Karpas-422 (cell line): ENCODE measurements around the gene RASGRF1. TPM values are rescaled to one million over a fixed set of nuclear protein-coding genes. Genes with fewer than 3 reads are reported as not detected.

Experiments
- DNase-seq: peaks from one replicate; pipeline ENCODE4 v3.0.0-alpha.2; 2015
- H2AFZ ChIP-seq: fragments of 200-600 bp; sonication (generic); 2 replicates; pipeline ENCODE4 v1.6.1; 2014; ENCODE audit warnings: antibody characterized with exemption, low read length, mixed read lengths
- H3K27ac ChIP-seq: fragments of 200-600 bp; sonication (generic); 2 replicates; pipeline ENCODE4 v1.5.1; 2014; ENCODE audit warnings: mild to moderate bottlenecking, low read length, moderate library complexity
- H3K27me3 ChIP-seq: fragments of 200-600 bp; sonication (generic); 2 replicates; pipeline ENCODE4 v1.6.1; 2014; ENCODE audit warnings: low read length, mixed read lengths
- H3K36me3 ChIP-seq: fragments of 200-600 bp; sonication (generic); 2 replicates; pipeline ENCODE4 v1.6.1; 2014; ENCODE audit warnings: low read length, mixed read lengths; ENCODE audit not compliant: insufficient read depth
- H3K4me1 ChIP-seq: fragments of 200-600 bp; sonication (generic); 2 replicates; pipeline ENCODE4 v1.6.1; 2014; ENCODE audit warnings: mild to moderate bottlenecking, low read length, mixed read lengths
- H3K4me2 ChIP-seq: fragments of 200-600 bp; sonication (generic); 2 replicates; pipeline ENCODE4 v1.6.1; 2014; ENCODE audit warnings: low read length, low read depth, mild to moderate bottlenecking; ENCODE audit not compliant: poor library complexity, severe bottlenecking
- H3K4me3 ChIP-seq: fragments of 200-600 bp; sonication (generic); 2 replicates; pipeline ENCODE4 v1.5.1; 2014; ENCODE audit warnings: mild to moderate bottlenecking, antibody characterized with exemption, low read length, mixed read lengths
- H3K79me2 ChIP-seq: fragments of 200-600 bp; sonication (generic); 2 replicates; pipeline ENCODE4 v1.6.1; 2014; ENCODE audit warnings: mild to moderate bottlenecking, low read length, mixed read lengths
- H3K9ac ChIP-seq: fragments of 200-600 bp; sonication (generic); 2 replicates; pipeline ENCODE4 v1.6.0; 2014; ENCODE audit warnings: low read length
- H3K9me2 ChIP-seq: fragments of 200-600 bp; sonication (generic), shearing (Covaris generic); replicated peaks from 2 replicates; pipeline ENCODE4 v1.6.0; 2014; ENCODE audit warnings: mild to moderate bottlenecking, low read length, moderate library complexity; ENCODE audit not compliant: insufficient read depth
- H3K9me3 ChIP-seq: fragments of 300-700, 200-600 bp; sonication (generic); 2 replicates; pipeline ENCODE4 v1.6.1; 2014; ENCODE audit warnings: low read length, mixed read lengths
- H4K20me1 ChIP-seq: fragments of 200-600 bp; sonication (generic); 2 replicates; pipeline ENCODE4 v1.6.1; 2014; ENCODE audit warnings: mild to moderate bottlenecking, antibody characterized with exemption, low read length, low read depth; ENCODE audit not compliant: insufficient read depth
- total RNA-seq: library from RNA; depleted of rRNA; stranded (reverse); fragments of >200 nt; shearing (Covaris generic); gene quantifications from 2 replicates; pipeline ENCODE4 v1.2.3, GENCODE V29; 2014; ENCODE audit warnings: low replicate concordance

RASGRF1 gene
- total RNA-seq, 1 experiment from 2014 or later: 10.5 TPM

DNA sequence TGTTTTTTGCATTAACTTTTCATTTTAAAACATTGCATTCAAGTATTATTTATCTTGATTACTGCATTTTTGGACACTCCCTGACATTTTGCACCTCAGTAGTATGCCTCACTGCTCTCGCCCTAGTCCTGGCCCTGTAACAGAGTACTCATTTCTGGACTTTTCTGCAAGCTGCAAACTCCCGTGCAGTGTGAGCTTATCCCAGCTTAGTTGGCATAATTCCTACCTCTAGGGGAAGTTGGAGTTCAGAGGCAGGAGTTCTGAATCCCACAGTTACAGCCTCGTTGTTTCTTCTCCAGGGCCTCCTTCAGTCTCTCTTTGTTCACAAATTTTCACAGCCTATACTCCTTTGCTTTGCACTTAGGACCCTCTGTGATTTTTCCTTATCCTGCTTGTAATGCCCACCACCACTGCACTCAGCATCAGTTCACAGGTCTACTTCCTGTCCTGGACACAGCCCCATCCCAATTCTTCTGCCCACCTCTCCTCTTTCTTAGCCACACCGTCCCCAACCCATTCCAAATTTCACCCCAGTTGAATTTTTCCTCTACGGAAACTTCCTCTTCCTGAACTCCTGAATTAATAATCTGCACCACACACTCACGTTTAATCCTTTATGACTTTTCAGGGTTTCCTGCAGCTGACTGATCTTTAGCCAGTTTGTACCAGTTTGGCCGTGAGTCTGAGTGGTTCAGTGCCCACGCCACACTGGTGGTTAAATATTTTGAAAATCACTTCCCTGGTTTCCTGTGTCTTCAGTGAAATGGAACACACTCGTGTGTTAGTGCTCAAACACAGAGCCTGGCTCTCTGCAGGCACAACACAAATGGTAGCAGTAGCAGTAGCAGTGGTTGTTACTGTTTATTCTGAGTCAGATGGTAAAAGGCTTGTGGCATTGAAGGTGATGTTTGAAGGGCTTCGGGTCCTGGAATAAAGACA lies 139.4 kb downstream of the RASGRF1 start:
- Histone ChIP-seq H3K36me3 (no peaks in the 10 kb centered on the region), H3K9ac (no peak overlapping the region), H3K4me3 (no peak overlapping the region), H3K27me3 (no peaks in the 10 kb centered on the region), H3K27ac (no peak overlapping the region), H3K9me3 (no peaks in the 10 kb centered on the region), H3K9me2 (no peaks in the 10 kb centered on the region), H3K79me2 (no peaks in the 10 kb centered on the region), H2AFZ (no peak overlapping the region; the same call in 1 of the 2 replicates), H4K20me1 (no peaks in the 10 kb centered on the region), H3K4me2 (no peak overlapping the region), H3K4me1 (peaks cover 4% of the 10 kb centered on the region; the same call in 1 of the 2 replicates)
- no peak for DNase-seq

DNA sequence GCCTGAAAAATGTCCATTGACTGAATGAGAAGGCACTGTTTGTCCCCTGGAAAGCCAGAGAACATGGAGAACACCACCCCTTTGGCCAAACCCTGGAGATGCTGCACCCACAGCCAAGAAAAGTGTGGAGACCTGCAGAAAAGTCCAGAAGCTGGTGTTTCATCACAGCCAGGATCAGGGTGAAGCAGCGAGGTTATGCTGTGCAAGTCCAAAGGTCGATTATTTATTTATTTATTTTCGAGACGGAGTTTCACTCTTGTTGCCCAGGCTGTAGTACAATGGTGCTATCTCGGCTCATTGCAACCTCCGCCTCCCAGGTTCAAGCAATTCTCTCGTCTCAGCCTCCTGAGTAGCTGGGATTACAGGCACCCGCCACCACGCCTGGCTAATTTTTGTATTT lies 140.2 kb downstream of the RASGRF1 start:
- H4K20me1 ChIP-seq: no peaks in the 10 kb centered on the region
- H3K36me3 ChIP-seq: no peaks in the 10 kb centered on the region
- H3K9me3 ChIP-seq: no peaks in the 10 kb centered on the region
- peaks cover 9% of the 10 kb centered on the region for H3K4me1 ChIP-seq
- H3K9ac ChIP-seq: no peak overlapping the region
- H3K4me2 ChIP-seq: no peak overlapping the region
- no peak overlapping the region for H3K27ac ChIP-seq
- H3K79me2 ChIP-seq: no peaks in the 10 kb centered on the region
- no peak for DNase-seq
- H2AFZ ChIP-seq: no peak overlapping the region
- H3K27me3 ChIP-seq: no peaks in the 10 kb centered on the region
- H3K9me2 ChIP-seq: no peaks in the 10 kb centered on the region
- H3K4me3 ChIP-seq: no peak overlapping the region

DNA sequence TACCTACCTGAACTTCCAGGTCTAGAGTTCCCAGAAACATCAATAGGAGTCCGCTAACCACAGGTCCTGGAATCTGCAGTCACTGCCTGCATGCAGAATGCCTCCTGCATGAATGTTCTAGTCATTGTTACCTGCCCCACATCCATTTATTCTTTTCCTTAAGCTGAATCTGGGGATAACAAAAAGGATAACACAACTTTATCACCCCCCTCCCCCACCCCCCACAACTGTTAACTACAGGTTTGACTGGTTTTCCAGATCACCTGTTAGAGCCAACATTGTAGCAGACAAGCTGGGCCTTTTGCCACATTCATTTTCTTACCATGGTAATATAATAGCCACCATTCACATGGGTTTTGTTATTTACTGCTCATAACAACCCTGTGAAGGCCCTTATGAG lies 141.1 kb downstream of the RASGRF1 start:
- Histone ChIP-seq H3K9ac (no peak overlapping the region), H4K20me1 (no peaks in the 10 kb centered on the region), H3K27me3 (no peaks in the 10 kb centered on the region), H3K9me3 (no peaks in the 10 kb centered on the region), H3K4me1 (peaks cover 18% of the 10 kb centered on the region), H3K9me2 (no peaks in the 10 kb centered on the region), H3K36me3 (no peaks in the 10 kb centered on the region), H3K27ac (no peak overlapping the region), H2AFZ (no peak overlapping the region), H3K4me3 (no peak overlapping the region), H3K4me2 (no peak overlapping the region), H3K79me2 (no peaks in the 10 kb centered on the region)
- DNase-seq: no peak

DNA sequence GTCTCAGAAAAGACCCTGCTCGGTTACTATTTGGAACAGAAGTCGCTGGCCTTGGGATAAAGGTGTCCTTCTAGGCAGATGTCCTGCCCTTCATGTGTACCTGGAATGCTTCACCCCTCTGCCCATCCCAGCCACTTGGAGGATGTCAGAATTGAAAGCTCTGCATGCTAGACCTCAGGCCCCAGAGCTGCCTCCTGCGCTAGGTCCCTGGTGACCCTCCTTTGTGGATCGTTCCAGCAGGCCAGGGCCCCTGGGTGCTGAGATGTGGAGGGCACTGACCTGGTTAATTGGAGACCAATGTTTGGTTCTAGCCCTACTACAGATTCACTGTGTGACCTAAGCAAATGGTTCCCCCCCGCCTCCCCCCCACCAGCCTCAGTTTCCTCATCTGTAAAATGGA lies 143.1 kb downstream of the RASGRF1 start:
- no peaks in the 10 kb centered on the region for H3K9me2 ChIP-seq
- H3K4me1 ChIP-seq: peaks cover 27% of the 10 kb centered on the region
- no peaks in the 10 kb centered on the region for H3K36me3 ChIP-seq
- no peak overlapping the region for H3K27ac ChIP-seq
- DNase-seq: no peak
- no peak overlapping the region for H3K9ac ChIP-seq
- H3K9me3 ChIP-seq: no peaks in the 10 kb centered on the region
- H3K4me2 ChIP-seq: no peak overlapping the region
- H4K20me1 ChIP-seq: no peaks in the 10 kb centered on the region
- no peaks in the 10 kb centered on the region for H3K79me2 ChIP-seq
- no peak overlapping the region for H2AFZ ChIP-seq
- no peak overlapping the region for H3K4me3 ChIP-seq
- H3K27me3 ChIP-seq: no peaks in the 10 kb centered on the region

DNA sequence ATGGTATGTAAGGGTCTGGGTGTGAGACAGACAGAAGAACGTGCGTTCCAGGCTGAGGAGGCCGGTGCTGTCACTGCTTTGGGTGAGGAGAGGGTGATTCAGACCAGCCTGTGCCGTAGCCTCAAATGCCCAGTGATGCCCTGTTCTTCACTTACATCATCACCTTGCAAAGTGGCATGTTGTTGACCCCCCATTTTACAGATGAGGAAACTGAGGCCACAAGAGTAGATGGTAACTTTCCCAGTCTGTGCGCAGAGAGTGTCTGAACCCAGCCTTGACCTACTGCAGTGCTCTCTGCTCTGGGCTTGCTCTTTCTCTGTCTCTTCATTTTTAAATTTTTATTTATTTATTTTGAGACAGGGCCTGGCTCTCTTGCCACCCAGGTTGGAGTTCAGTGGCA lies 144.1 kb downstream of the RASGRF1 start:
- Histone ChIP-seq H3K4me3 (no peak overlapping the region), H3K27ac (no peak overlapping the region), H3K79me2 (no peaks in the 10 kb centered on the region), H4K20me1 (no peaks in the 10 kb centered on the region), H2AFZ (no peak overlapping the region), H3K36me3 (no peaks in the 10 kb centered on the region), H3K27me3 (no peaks in the 10 kb centered on the region), H3K9ac (no peak overlapping the region), H3K4me1 (peaks cover 26% of the 10 kb centered on the region), H3K9me2 (no peaks in the 10 kb centered on the region), H3K4me2 (no peak overlapping the region), H3K9me3 (no peaks in the 10 kb centered on the region)
- no peak for DNase-seq

DNA sequence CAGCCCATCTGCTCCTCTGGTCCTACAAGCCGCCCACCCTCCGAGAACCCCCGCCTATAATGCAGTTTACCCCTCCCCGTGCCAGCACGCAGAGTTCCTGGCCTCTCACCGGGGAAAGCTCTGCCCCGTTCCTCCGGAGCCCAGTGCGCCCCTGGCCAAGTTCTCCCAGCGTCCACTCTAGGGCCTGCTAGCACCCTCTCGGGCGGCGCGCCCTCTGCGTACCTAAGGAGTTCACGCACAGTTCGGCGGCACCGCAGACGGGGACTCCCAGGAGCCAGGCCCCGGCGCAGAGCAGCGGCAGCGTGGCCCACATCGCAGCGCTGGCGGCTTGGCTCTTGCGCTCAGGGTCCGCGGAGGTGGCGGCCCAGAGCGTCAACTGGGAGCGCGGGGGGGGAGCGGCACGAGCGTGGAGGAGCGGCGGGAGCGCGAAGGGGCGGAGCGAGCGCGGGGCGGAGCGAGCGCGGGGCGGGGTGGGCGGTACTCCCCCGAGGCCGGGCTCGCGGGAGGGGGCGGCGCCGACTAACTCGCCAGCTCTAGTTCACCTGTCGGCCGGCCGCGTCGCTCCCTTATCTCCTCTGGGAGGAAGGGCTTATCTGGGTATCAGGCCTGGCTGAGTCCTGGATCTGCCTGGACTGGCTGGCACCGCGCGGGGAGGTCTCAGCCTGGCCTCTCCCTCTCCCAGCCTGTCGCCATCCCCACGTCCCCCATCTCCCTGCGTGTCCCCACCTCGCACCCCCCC lies 145.7 kb downstream of the RASGRF1 start, which contains the start of gene CTSH:
Gene CTSH (minus strand): TSS at position 378 of the 739 bp plus-strand sequence. CDS start 65 bp downstream, at position 313.
- H2AFZ ChIP-seq: peak within 1 kb of the TSS; percentile 52
- H3K9me2 ChIP-seq: no peaks in the 10 kb centered on the region
- H3K4me1 ChIP-seq: peaks cover 26% of the 10 kb centered on the region
- H3K4me3 ChIP-seq: peak within 1 kb of the TSS; percentile 71
- no peaks in the 10 kb centered on the region for H3K36me3 ChIP-seq
- peak; percentile 89 for DNase-seq
- no peaks in the 10 kb centered on the region for H3K27me3 ChIP-seq
- no peaks in the 10 kb centered on the region for H4K20me1 ChIP-seq
- H3K79me2 ChIP-seq: no peaks in the 10 kb centered on the region
- H3K9me3 ChIP-seq: no peaks in the 10 kb centered on the region
- no peak within 1 kb of the TSS for H3K27ac ChIP-seq
- peak within 1 kb of the TSS; percentile 69 for H3K9ac ChIP-seq
- H3K4me2 ChIP-seq: peak within 1 kb of the TSS; percentile 83

DNA sequence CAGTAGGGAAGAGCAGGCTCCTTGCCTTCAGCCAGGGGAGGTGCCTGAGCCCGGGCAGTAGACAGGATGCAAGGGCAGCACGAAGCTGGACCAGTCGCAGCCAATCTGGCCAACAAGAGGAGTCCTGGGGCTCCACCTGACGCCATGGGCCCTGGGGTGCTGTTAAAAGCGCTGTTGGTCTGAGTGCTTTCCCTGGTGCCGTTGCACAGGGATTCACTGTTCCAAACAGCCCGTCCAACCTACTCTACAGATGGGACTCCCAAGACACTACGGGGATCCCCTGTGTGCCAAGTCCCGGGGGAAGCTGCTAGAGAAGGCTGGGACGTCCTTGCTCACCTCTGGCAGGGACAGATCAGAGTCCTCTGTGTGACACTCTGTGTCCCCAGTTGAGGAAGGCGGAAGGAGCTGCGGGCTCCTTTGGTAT lies 146.4 kb downstream of the RASGRF1 start:
- H2AFZ ChIP-seq: peak overlapping the region; percentile 52; the same call in 1 of the 2 replicates
- H3K4me2 ChIP-seq: peak overlapping the region; percentile 83
- H3K27ac ChIP-seq: no peak overlapping the region
- no peaks in the 10 kb centered on the region for H3K9me2 ChIP-seq
- peak overlapping the region; percentile 69 for H3K9ac ChIP-seq
- peaks cover 32% of the 10 kb centered on the region for H3K4me1 ChIP-seq
- H4K20me1 ChIP-seq: no peaks in the 10 kb centered on the region
- no peaks in the 10 kb centered on the region for H3K79me2 ChIP-seq
- H3K27me3 ChIP-seq: no peaks in the 10 kb centered on the region
- no peaks in the 10 kb centered on the region for H3K36me3 ChIP-seq
- no peaks in the 10 kb centered on the region for H3K9me3 ChIP-seq
- DNase-seq: peak; percentile 52
- peak overlapping the region; percentile 71 for H3K4me3 ChIP-seq

DNA sequence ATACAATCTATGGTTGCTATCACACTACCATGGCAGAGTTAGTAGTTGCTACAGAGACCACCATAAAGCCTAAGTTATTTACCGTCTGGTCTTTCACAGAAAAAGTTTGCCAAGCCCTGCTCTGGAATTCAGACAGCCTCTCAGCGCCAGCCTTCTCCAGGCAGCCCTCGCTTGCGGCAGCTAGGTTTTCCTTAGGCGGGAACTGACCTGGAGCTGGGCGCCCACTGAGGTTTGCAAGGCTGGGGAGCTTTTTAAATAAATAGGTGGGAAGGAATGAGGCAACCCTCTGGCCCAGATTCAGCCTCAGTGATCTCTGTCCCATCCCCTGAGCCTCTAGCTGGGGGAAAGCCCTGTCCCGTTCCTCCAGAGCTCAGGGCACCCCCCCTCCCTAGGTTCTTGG lies 146.9 kb downstream of the RASGRF1 start:
- Histone ChIP-seq H3K4me2 (peak overlapping the region; percentile 83), H3K4me1 (peaks cover 37% of the 10 kb centered on the region), H3K9me2 (no peaks in the 10 kb centered on the region), H3K79me2 (no peaks in the 10 kb centered on the region), H2AFZ (no peak overlapping the region), H3K27me3 (no peaks in the 10 kb centered on the region), H3K36me3 (no peaks in the 10 kb centered on the region), H3K4me3 (peak overlapping the region; percentile 71; the same call in 1 of the 2 replicates), H3K9ac (peak overlapping the region; percentile 69), H3K27ac (no peak overlapping the region), H3K9me3 (no peaks in the 10 kb centered on the region), H4K20me1 (no peaks in the 10 kb centered on the region)
- DNase-seq: no peak
